H1 (cell line): ENCODE results near the gene PSMB11. TPM values are rescaled to one million over a fixed set of nuclear protein-coding genes. Genes with fewer than 3 reads are reported as not detected.

Experiments
- CTCF ChIA-PET: fragments of 300-600 bp; sonication (Branson Sonifier 250); formaldehyde crosslinking; loops from one replicate; lab custom pipeline; 2021; ENCODE audit not compliant: partially characterized antibody; lab: Charles Lee
- POLR2A ChIA-PET: fragments of 300-600 bp; sonication (Branson Sonifier 250); formaldehyde crosslinking; loops from one replicate; lab custom pipeline; 2021; ENCODE audit warnings: inconsistent platforms; ENCODE audit not compliant: partially characterized antibody; lab: Charles Lee
- DNase-seq, 2 experiments: peaks; one replicate each; pipeline versions ENCODE4 v3.0.0 to v3.0.0-alpha.2; 2010 to 2022; ENCODE audit warnings: low spot score in 2 of 2, low read depth in 1 of 2, mixed read lengths in 1 of 2
- FAIRE-seq: peaks from 2 replicates; lab custom pipeline; 2011; peaks lifted over from hg19 to GRCh38; lab: Jason Lieb, UNC
- H2AFZ ChIP-seq: 2 replicates; pipeline ENCODE4 v1.8.1; 2012; ENCODE audit warnings: low read length, inconsistent platforms
- H2AK5ac ChIP-seq: 2 replicates; pipeline ENCODE4 v1.6.1; 2013; ENCODE audit warnings: low read depth, low read length
- H2BK120ac ChIP-seq: replicated peaks from 2 replicates; pipeline ENCODE3; 2013; ENCODE audit warnings: low read depth, low read length, inconsistent platforms
- H2BK12ac ChIP-seq: 2 replicates; pipeline ENCODE4 v1.6.1; 2013; ENCODE audit warnings: low read depth, low read length
- H2BK15ac ChIP-seq: 2 replicates; pipeline ENCODE4 v1.6.1; 2013; ENCODE audit warnings: low read length
- H2BK20ac ChIP-seq: 2 replicates; pipeline ENCODE4 v1.6.1; 2013; ENCODE audit warnings: low read length
- H2BK5ac ChIP-seq: 2 replicates; pipeline ENCODE4 v1.6.1; 2013; ENCODE audit warnings: low read depth, low read length
- H3K14ac ChIP-seq: 2 replicates; pipeline ENCODE4 v1.6.1; 2013; ENCODE audit warnings: inconsistent platforms; ENCODE audit not compliant: insufficient read length
- H3K18ac ChIP-seq: 2 replicates; pipeline ENCODE4 v1.6.1; 2013; ENCODE audit warnings: low read length; ENCODE audit errors: extremely low read depth
- H3K23ac ChIP-seq: 2 replicates; pipeline ENCODE4 v1.6.1; 2013; ENCODE audit warnings: inconsistent platforms; ENCODE audit not compliant: insufficient read length
- H3K23me2 ChIP-seq: 2 replicates; pipeline ENCODE4 v1.6.1; 2013; ENCODE audit warnings: low read depth, low read length
- H3K27ac ChIP-seq: 2 replicates; pipeline ENCODE4 v1.6.1; 2011; ENCODE audit warnings: low read depth, low read length, inconsistent platforms
- H3K27me3 ChIP-seq, 4 experiments: replicated peaks in 1 of 4; 1 replicate in 1 of 4; 2 replicates in 3 of 4; pipeline versions ENCODE4 v1.6.1 to v1.8.1; 2011 to 2013; ENCODE audit warnings: low read length in 3 of 4, mild to moderate bottlenecking in 3 of 4, inconsistent platforms in 2 of 4, mixed read lengths in 2 of 4, moderate library complexity in 1 of 4; ENCODE audit not compliant: control insufficient read depth in 3 of 4, insufficient read depth in 3 of 4; ENCODE audit errors: extremely low read depth in 1 of 4
- H3K36me3 ChIP-seq, 4 experiments: 2 replicates each; pipeline versions ENCODE4 v1.6.1 to v1.8.1; 2011 to 2013; ENCODE audit warnings: mild to moderate bottlenecking in 4 of 4, low read length in 3 of 4, moderate library complexity in 2 of 4, control low read depth in 1 of 4, inconsistent platforms in 1 of 4; ENCODE audit not compliant: insufficient read depth in 4 of 4, control insufficient read depth in 2 of 4
- H3K4ac ChIP-seq: replicated peaks from 2 replicates; pipeline ENCODE3; 2013; ENCODE audit warnings: low read length, low read depth, mixed read lengths, inconsistent platforms; ENCODE audit not compliant: insufficient read length
- H3K4me1 ChIP-seq, 4 experiments: replicated peaks in 1 of 4; 1 replicate in 1 of 4; 2 replicates in 3 of 4; pipeline versions ENCODE4 v1.6.1 to v1.8.1; 2011 to 2013; ENCODE audit warnings: low read length in 3 of 4, inconsistent platforms in 2 of 4, mixed read lengths in 1 of 4; ENCODE audit not compliant: insufficient read depth in 4 of 4, control insufficient read depth in 3 of 4
- H3K4me2 ChIP-seq, 2 experiments: 2 replicates each; pipeline versions ENCODE4 v1.6.1 to v1.8.1; 2011 to 2013; ENCODE audit warnings: low read depth in 2 of 2, low read length in 2 of 2, control low read depth in 1 of 2, inconsistent platforms in 1 of 2, mild to moderate bottlenecking in 1 of 2; ENCODE audit not compliant: insufficient read depth in 1 of 2
- H3K4me3 ChIP-seq, 4 experiments: fragments of 200-600, 300-600 bp in 1 of 4; sonication (generic), shearing (Covaris generic), sonication (Bioruptor Twin) in 1 of 4; 2 replicates each; pipeline versions ENCODE4 v1.5.1 to v1.8.1; 2011 to 2016; ENCODE audit warnings: low read length in 4 of 4, low read depth in 3 of 4, control low read depth in 2 of 4, inconsistent platforms in 2 of 4, mild to moderate bottlenecking in 2 of 4, mixed read lengths in 1 of 4, moderate library complexity in 1 of 4; ENCODE audit not compliant: insufficient read depth in 2 of 4; ENCODE audit errors: extremely low read depth in 1 of 4
- H3K56ac ChIP-seq: replicated peaks from 2 replicates; pipeline ENCODE3; 2013; ENCODE audit warnings: low read depth, mild to moderate bottlenecking, mixed read lengths, low read length, inconsistent platforms; ENCODE audit not compliant: insufficient read length
- H3K79me1 ChIP-seq: 2 replicates; pipeline ENCODE4 v1.6.1; 2013; ENCODE audit warnings: low read depth, low read length, control low read depth
- H3K79me2 ChIP-seq, 2 experiments: 2 replicates each; pipeline versions ENCODE4 v1.6.1 to v1.8.1; 2012 to 2013; ENCODE audit warnings: low read length in 2 of 2, mild to moderate bottlenecking in 2 of 2, inconsistent platforms in 1 of 2; ENCODE audit not compliant: insufficient read depth in 2 of 2, control insufficient read depth in 1 of 2
- H3K9ac ChIP-seq, 4 experiments: replicated peaks in 1 of 4; 1 replicate in 1 of 4; 2 replicates in 3 of 4; pipeline versions ENCODE4 v1.6.1 to v1.8.1; 2011 to 2013; ENCODE audit warnings: low read depth in 3 of 4, low read length in 3 of 4, control low read depth in 2 of 4, mild to moderate bottlenecking in 2 of 4, moderate library complexity in 2 of 4, inconsistent platforms in 1 of 4; ENCODE audit errors: extremely low read depth in 1 of 4
- H3K9me3 ChIP-seq, 2 experiments: 2 replicates each; pipeline versions ENCODE4 v1.6.1 to v1.8.1; 2012 to 2013; ENCODE audit warnings: mild to moderate bottlenecking in 2 of 2, moderate library complexity in 2 of 2, control low read depth in 1 of 2, inconsistent platforms in 1 of 2, low read depth in 1 of 2, low read length in 1 of 2, mixed read lengths in 1 of 2; ENCODE audit not compliant: insufficient read depth in 2 of 2
- H4K20me1 ChIP-seq, 2 experiments: replicated peaks in 1 of 2; 2 replicates each; pipeline versions ENCODE3 to v1.8.1; 2011 to 2013; ENCODE audit warnings: inconsistent platforms in 2 of 2, low read length in 2 of 2, mild to moderate bottlenecking in 1 of 2; ENCODE audit not compliant: insufficient read depth in 2 of 2, control insufficient read depth in 1 of 2
- H4K5ac ChIP-seq: 2 replicates; pipeline ENCODE4 v1.6.1; 2013; ENCODE audit warnings: low read length, low read depth, mixed read lengths, inconsistent platforms; ENCODE audit not compliant: insufficient read length
- H4K8ac ChIP-seq: 2 replicates; pipeline ENCODE4 v1.8.0; 2013; ENCODE audit warnings: mild to moderate bottlenecking, moderate library complexity, low read length, inconsistent platforms; ENCODE audit not compliant: insufficient read depth; ENCODE audit errors: extremely low read depth
- H4K91ac ChIP-seq: replicated peaks from 2 replicates; pipeline ENCODE3; 2013; ENCODE audit warnings: low read length, mixed read lengths, inconsistent platforms; ENCODE audit not compliant: insufficient read length
- CHD1 ChIP-seq: IDR thresholded peaks from 2 replicates; pipeline ENCODE4 v1.6.1; 2012; ENCODE audit warnings: low read depth, low read length, improper control_type of control experiment
- CHD2 ChIP-seq: IDR thresholded peaks from 2 replicates; pipeline ENCODE4 v1.6.1; 2012; ENCODE audit warnings: low read length, improper control_type of control experiment
- MAFK ChIP-seq: IDR thresholded peaks from 2 replicates; pipeline ENCODE4 v1.6.1; 2012; ENCODE audit warnings: low read depth, mild to moderate bottlenecking, improper control_type of control experiment, low read length
- NANOG ChIP-seq: IDR thresholded peaks from 2 replicates; pipeline ENCODE4 v1.6.1; 2011; ENCODE audit warnings: low read length, low read depth, mild to moderate bottlenecking, inconsistent platforms; ENCODE audit not compliant: insufficient read depth, poor library complexity, severe bottlenecking
- POU5F1 ChIP-seq: IDR thresholded peaks from 2 replicates; pipeline ENCODE4 v1.6.1; 2011; ENCODE audit warnings: low read depth, mild to moderate bottlenecking, low read length, moderate library complexity
- WGBS, 2 experiments: shearing (Covaris generic) in 1 of 2; methylation state at CpG; one replicate each; pipeline versions ENCODE4 v1.1.6 to v1.1.7; 2013 to 2015; ENCODE audit warnings: low lambda C conversion rate in 2 of 2, mixed read lengths in 2 of 2, inconsistent platforms in 1 of 2, low coverage in 1 of 2, missing lambda C conversion rate in 1 of 2; ENCODE audit not compliant: insufficient replicate concordance in 2 of 2, insufficient coverage in 1 of 2, insufficient read length in 1 of 2; ENCODE audit errors: extremely low coverage in 1 of 2, missing lambda C conversion rate in 1 of 2; 5-methylcytosine and 5-hydroxymethylcytosine counted together
- polyA plus RNA-seq, 7 experiments: library from polyadenylated mRNA; depleted of rRNA in 3 of 7; stranded (reverse) in 5 of 7; unstranded in 2 of 7; fragments of >200 nt in 5 of 7; fragments of 200-250 nt in 2 of 7; gene quantifications; 1 replicate in 5 of 7; 2 replicates in 1 of 7; 4 replicates in 1 of 7; pipeline versions ENCODE4 v1.2.1 to v1.2.3, GENCODE V29; 2011 to 2013; ENCODE audit warnings: missing spikeins in 2 of 7, mixed read lengths in 2 of 7
- total RNA-seq: library from RNA; stranded (reverse); fragmentation: NEBNext Ultra II Directional; extraction: Animal tissue kit (Norgen Biotek cat#: 25700); gene quantifications from 2 replicates; pipeline ENCODE4 v1.2.1, GENCODE V29; 2021

PSMB11 gene
- total and polyA plus RNA-seq, 2 of the 8 experiments (the other 6 are each of a cell fraction or from before 2014, with no cell fraction given), result not detected

DNA sequence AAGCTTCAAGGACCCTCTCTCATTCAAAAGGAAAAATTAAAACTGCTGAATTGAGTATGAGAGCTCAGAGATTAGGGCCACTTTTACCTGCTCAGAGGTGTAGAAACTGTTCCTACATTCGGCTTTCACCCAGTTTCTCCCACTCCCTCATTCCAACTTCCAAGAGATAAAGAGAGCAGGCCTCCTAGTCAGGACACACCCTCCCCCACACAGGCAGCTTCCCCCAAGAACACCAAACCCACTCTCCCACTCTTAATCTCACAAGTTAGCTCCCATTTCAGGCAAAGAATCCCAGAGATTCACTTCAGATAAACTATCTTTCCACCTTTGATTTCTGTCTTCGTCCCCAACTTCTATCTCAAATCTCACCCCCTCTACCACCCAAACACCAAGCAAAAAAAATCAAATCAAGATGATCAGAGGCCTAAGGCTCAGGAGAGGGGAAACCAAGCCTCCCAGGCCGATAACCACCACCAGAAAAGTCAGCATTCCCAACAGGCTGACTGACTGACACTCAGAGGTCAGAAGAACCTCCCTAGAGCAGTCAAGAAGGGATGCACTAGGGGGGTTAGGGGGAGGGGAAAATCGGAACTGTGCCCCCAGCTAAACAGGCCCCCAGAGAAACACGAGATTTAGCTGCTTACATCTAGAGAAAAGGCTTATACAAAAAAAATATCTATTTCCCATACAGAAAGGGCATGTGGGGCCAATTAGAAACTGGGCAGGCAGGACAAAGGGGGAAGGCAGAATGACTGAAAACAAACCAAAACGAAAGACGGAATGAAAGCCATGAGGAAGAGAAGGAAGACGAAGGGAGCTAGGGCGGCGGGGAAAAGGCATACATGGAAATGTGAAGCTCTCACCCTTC, 28.5 kb downstream of the PSMB11 start:
- H2BK12ac ChIP-seq, result no peak overlapping the region; the same call in 1 of the 2 replicates
- no peak overlapping the region for H4K8ac ChIP-seq
- H2BK5ac ChIP-seq, result peak overlapping the region; percentile 86
- peak overlapping the region; percentile 76 to 98 (median 89) for H3K4me3 ChIP-seq
- peaks cover 23 to 55% of the 10 kb centered on the region in 2 experiments for H3K79me2 ChIP-seq
- H2AFZ ChIP-seq, result no peak overlapping the region
- H4K91ac ChIP-seq, result no peak overlapping the region
- ChIA-PET POLR2A (interaction anchor here (0.7 to 4.0 kb wide), 19 partner anchors 8 to 114 kb away, joined by 3 to 37 read pairs (median 9); partner anchors contain the start of genes ACIN1, AJUBA, C14orf119 and CIROP), CTCF (interaction anchor here (0.7 to 3.0 kb wide), 9 partner anchors 10 to 266 kb away, joined by 3 to 15 read pairs (median 4); no protein-coding TSS in a partner anchor)
- DNase-seq (no peak), FAIRE-seq (no peak)
- H3K9me3 ChIP-seq, result no peaks in the 10 kb centered on the region
- H3K27ac ChIP-seq, result peak overlapping the region; percentile 86
- H2AK5ac ChIP-seq, result 0 out of 2 replicates have a peak overlapping the region, but pooled peaks have one; percentile 72
- no peak overlapping the region for H2BK20ac ChIP-seq
- no peak overlapping the region for H3K4ac ChIP-seq
- H3K56ac ChIP-seq, result no peak overlapping the region
- 15 to 100% methylated on average over 1 to 10 of the region's 10 CpGs for WGBS, 2 experiments
- no peaks in the 10 kb centered on the region for H3K27me3 ChIP-seq
- peaks cover 5 to 27% (median 15%) of the 10 kb centered on the region in 4 experiments; a peak in 6 of 7 replicates for H3K4me1 ChIP-seq
- H3K23me2 ChIP-seq, result peaks cover 14% of the 10 kb centered on the region
- TF ChIP-seq CHD1 (no peak), POU5F1 (no peak), MAFK (no peak), CHD2 (no peak), NANOG (no peak)
- no peak overlapping the region for H3K23ac ChIP-seq
- H3K79me1 ChIP-seq, result peaks cover 7% of the 10 kb centered on the region
- peak overlapping the region; percentile 92 to 99 for H3K4me2 ChIP-seq
- H3K18ac ChIP-seq, result peak overlapping the region; percentile 2; the same call in 1 of the 2 replicates
- no peak overlapping the region for H3K14ac ChIP-seq
- H2BK15ac ChIP-seq, result no peak overlapping the region
- H3K36me3 ChIP-seq, result peaks cover 23 to 57% (median 39%) of the 10 kb centered on the region in 4 experiments
- H4K20me1 ChIP-seq, result peaks cover 18 to 20% of the 10 kb centered on the region in 2 experiments
- H3K9ac ChIP-seq, result peak overlapping the region; percentile 90 to 97 (median 92)
- H2BK120ac ChIP-seq, result no peak overlapping the region
- peak overlapping the region; percentile 55 for H4K5ac ChIP-seq
